GM12872 (cell line): Measurements from ENCODE around the gene RANBP1.

Source experiments
- CTCF ChIP-seq: IDR thresholded peaks from 3 replicates; pipeline ENCODE4 v1.5.1; 2011; ENCODE audit warnings: low read depth, mild to moderate bottlenecking, low read length, moderate library complexity; ENCODE audit not compliant: insufficient read depth

Gene RANBP1

GRCh38 chr22:20141186-20142077, 25.5 kb downstream of the RANBP1 start:
- TF ChIP-seq CTCF, result no peak

GRCh38 chr22:20142711-20143621, 27.1 kb downstream of the RANBP1 start:
- no peak for TF ChIP-seq CTCF

GRCh38 chr22:20143883-20144665, 28.2 kb downstream of the RANBP1 start:
- no peak for TF ChIP-seq CTCF

- TF ChIP-seq CTCF, result no peak
Observed at GRCh38 chr22:20145206-20145831, 29.4 kb downstream of the RANBP1 start.

- TF ChIP-seq CTCF, result no peak
Observed at GRCh38 chr22:20145832-20146223, 29.9 kb downstream of the RANBP1 start.

GRCh38 chr22:20146777-20147176, 30.9 kb downstream of the RANBP1 start:
- TF ChIP-seq CTCF, result no peak
